8988T (cell line): ENCODE data around the gene IQCK.

Experiments used
- DNase-seq: peaks from one replicate; pipeline ENCODE4 v3.0.0; 2011

IQCK gene

DNA sequence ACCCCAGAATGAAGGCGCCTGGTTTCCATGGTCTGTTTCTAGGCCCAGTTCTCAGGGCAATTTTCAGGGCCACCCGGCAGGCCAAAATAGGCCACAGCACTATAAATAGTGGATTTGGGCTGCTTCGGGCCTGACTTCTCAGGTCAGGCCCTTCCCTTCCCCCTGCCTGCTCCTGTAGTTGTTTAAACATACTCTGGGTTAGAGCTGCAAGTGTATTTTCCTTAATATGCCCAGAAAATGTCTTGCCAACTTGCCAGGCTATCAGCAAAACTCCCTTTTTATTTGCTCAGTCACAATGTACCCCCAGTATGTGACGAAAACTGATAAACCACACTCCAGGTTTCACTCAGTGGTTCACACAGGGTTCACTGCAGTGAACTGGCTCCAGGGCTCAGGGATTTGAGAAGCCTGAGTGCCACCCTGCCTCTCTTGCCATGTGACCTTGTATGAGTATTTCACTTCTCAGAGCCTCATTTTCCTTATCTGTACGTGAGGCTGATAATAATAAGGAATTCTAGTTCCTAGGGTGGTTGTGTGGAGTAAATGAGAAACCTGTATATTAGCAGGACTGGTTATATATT is 90.1 kb downstream of the IQCK start:
- no peak for DNase-seq

GRCh38 chr16:19809121-19809635 is 91.1 kb downstream of the IQCK start:
- no peak for DNase-seq

DNA sequence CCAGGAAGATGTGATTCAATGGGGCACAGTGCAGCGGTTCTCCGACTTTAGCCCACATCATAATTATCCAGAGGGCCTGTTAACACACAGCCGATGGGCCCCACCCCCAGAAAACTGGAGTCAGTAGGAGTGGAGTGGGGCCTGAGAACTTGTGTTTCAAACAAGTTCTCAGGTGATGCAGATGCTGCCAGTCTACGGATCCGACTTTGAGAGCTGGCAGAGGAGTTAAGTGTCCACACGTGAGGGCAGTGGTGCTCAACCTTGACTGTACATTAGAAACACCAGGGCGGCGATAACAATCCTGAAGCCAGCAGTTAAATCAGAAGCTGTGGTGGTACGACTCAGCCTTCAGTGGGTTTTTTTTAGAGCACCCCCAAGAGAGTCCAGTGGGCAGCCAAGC is 91.6 kb downstream of the IQCK start:
- DNase-seq, result no peak

DNA sequence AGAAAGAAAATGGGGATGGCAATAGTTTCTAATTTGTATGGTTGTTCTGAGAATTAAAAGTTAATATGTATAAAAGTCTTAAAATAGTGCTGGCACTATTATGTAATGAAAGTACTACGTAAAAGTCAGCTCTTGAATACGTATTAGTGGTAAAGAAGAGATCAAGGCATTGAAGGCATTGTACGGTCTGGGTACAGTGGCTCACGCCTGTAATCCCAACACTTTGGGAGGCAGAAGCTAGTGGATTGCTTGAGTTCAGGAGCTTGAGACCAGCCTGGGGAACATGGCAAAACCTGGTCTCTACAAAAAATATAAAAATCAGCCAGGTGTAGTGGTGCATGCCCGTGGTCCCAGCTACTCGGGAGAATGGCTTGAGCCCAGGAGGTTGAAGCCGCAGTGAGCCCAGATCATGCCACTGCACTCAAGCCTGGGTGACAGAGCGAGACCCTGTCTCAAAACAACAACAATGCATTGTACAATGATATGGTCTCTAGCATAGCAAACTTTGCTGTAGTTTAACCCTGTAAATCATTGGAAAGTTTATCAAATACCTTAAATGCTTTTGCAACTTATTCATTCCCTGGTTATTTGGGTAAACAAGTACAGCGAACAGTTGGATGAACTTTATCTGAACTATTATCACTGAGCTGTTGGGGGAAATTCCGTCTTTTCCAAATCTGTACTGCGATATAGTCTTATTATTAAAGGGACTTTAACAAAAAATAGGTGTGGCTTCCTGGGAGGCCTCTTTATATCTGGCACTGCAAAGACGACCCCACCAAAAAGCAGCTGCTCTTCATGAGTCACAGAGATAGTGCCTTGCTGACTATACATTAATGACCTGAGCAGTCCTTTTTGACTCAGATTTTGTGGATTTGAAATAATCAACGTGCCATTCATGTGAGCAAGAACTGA is 93.0 kb downstream of the IQCK start:
- peak; percentile 13 for DNase-seq

DNA sequence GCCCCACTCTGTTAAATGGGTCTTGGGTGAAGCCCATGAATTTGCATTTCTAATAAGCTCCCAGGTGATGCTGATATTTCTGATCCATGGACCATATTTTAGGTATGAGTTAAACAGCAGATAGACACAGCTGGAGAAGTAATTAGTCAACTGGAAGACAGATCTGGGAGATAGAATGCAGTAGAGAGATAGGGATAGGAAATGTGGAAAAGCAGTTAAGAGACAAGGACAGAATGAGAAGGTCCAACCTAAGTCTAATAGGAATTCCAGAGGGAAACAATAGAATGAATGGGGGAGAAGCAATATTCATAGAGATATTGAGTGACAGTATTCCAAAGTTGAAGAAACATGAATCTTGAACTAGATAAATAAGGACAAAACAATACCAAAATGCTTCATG is 94.9 kb downstream of the IQCK start:
- no peak for DNase-seq

DNA sequence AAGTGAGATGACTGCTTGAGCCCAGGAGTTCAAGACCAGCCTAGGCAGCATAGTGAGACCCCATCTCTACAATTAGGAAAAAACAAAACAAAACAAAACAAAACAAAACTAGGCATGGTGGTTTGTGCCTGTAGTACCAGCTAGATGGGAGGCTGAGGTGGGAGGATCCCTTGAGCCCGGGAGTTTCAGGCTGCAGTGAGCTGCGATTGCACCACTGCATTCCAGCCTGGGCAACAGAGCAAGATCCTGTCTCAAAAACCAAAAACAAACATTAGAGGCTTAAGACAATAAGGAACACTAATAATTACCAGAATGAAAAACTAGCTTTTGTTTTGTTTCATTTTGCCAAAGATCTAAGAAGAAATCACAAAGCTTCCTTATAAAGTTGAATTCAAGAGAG is 97.3 kb downstream of the IQCK start:
- DNase-seq, result no peak

- DNase-seq, result no peak
These were observed 99.1 kb downstream of the IQCK start for GRCh38 chr16:19817122-19817521.

- DNase-seq, result no peak
These were observed 99.8 kb downstream of the IQCK start for GRCh38 chr16:19817875-19818274.

GRCh38 chr16:19822533-19822932 is 104.5 kb downstream of the IQCK start:
- DNase-seq, result no peak

- DNase-seq, result no peak
These were observed 105.3 kb downstream of the IQCK start for GRCh38 chr16:19823322-19823721.

DNA sequence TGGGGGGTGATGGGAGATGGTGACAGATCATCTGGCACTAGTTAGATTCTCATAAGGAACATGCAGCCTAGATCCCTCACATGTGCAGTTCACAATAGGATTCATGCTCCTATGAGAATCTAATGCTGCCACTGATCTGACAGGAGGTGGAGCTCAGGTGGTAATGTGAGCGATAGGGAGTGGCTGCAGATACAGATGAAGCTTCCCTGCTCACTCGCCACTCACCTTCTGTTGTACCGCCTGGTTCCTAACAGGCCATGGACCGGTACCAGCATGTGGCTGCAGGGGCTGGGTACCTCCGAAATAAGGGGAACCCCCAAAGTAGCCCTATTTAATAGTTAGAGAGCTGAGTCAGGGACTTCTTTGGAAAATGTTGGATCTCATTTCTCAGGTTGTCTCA is 106.1 kb downstream of the IQCK start:
- DNase-seq, result no peak

GRCh38 chr16:19829844-19830692 is 112.0 kb downstream of the IQCK start:
- DNase-seq, result no peak

- DNase-seq, result no peak
These were observed 113.0 kb downstream of the IQCK start for GRCh38 chr16:19830902-19831560.

DNA sequence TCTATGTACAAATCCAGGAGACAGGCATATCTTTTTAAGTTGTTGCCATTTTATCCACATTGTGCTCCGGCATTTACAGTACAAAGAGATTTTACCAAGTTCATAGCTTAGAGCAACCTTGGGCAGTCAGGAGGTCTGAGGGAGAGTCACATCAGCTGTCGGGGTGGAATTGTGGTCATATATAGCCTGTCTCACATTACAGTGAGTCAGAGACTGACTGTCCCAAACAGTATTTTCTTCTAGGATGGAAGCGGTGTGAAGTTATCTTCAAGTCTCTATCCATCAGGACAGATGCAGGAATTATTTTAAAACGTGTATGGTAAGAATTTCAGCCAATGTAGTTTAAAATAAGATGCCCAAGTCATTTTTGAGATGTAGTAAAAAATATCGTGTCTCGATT is 113.6 kb downstream of the IQCK start:
- DNase-seq, result no peak

DNA sequence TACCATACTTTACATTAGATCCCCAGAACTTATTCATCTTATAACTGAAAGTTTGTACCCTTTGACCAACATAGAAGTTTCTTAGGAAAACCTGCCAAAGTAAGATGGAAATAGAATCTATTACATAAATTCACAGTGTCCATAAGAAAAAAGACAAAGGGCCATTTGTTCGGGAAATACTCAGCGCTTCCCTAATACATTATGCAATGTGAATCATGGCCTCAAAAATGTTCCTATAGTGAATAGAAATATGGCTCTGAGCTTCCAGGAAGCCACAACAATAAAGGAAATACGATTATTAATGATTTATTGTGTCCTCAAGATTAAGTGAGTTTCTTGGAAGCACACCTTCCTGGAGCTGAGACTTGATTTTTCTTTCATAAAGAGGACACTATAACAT is 115.1 kb downstream of the IQCK start:
- no peak for DNase-seq

GRCh38 chr16:19833581-19833980 is 115.5 kb downstream of the IQCK start:
- DNase-seq, result no peak

DNA sequence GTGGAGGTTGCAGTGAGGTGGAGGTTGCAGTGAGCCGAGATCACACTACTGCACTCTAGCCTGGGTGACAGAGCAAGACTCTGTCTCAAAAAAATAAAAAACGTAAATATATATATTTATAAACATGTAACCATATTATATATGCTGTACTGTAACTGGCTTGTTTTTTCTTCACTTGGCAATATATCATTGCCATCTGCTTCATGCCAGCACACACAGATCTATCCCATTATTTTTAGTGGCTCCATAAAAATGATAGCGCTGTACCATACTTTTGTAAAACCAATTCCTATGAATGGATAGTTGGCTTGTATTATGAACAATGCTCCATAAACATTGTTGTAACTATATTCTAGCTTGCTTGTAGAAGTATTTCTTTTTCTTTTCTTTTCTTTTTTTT is 117.1 kb downstream of the IQCK start:
- DNase-seq, result no peak

GRCh38 chr16:19835968-19836421 is 117.9 kb downstream of the IQCK start:
- no peak for DNase-seq

DNA sequence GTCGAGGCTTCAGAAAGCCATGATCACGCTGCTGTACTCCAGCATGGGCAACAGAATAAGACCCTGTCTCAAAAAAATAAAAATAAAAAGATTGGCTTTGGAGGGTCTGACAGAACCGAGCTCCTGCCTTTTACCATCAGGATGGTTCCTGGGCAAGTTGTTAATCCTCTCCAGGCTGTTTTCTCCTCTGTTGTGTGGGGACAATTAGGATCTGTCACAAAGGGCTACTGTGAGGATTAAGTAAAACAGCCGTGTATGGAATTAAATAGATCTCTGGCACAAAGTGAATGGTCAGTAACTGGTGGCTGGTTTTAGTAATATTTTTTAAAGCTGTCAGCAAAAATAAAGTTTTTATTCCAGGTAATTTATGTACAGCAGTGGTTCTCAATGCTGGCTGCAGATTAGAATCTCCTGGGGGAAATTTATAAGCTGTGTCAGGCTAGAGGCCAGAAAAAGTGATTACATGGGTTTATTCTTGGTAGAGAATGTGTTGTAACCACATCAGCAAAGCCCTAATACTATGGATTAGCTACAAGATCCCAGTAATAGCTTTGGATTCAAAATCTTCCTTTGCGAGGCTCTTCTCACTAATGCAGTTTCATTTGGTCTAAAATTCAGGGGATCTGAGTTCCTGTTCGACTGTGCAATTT is 119.4 kb downstream of the IQCK start:
- DNase-seq, result no peak

DNA sequence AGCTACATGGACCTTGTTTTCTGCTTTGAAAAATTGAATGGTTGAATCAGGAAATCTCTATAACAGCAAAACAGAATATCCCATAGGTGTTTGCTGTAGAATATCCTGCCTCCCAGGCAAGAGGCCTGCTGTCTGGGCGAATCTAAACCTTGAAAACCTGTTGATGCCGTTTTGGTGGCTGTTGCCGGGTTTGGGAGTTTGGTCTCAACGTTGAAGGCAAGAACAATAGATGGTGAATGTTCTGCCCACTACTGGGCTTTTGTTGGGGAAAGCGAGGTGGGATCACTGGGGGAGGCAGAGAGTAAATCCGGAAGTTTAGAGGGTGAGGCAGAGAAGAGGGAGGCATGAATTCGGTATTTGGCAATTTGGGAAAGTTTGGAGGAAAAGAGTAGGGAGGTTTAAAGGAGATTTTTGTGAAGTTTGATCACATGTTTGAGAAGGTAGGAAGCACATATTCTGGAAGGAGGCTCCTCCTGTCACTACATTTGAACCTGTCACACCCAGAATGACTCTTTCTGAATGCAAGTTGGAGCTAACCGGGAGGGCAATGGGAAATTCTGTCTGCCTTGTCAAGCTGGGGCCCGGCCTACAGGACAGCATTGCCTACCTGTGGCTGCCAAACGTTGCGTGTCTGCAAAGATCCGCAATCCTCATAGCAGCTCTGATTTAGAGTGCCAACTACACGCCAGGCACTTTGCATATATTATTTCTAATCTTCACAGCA is 120.1 kb downstream of the IQCK start:
- no peak for DNase-seq

DNA sequence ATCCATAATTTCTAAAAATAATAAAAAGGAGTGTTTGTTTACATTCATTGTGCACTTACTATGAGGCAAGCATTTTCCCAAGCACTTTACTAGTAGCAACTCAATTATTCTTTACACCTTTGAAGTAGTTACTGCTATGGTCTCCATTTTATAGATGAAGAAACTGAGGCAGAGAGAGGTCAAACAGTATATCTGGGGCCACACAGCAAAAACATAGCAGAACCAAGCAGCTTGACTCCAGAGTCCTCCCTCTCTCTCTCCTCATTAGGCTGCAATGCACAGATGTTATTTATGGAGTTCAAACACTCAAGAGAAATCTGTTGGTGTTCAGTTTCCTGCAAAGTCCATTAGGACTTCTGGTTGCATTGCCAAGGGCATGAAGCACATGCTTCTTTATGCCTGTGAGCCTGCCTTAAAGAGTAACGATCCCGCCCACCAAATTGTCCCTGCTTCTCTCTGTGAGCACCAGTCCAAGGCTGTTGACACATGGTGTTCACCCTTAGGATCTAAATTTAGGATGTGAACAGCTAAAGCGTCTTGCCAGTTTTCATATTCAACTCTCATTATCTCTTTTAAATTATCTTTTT is 122.5 kb downstream of the IQCK start:
- no peak for DNase-seq
